ENCODE results near the gene CRYBA2.
A peak's percentile ranks its signal among the peaks of the same experiment; 100 is the strongest.

CRYBA2 gene

GRCh38 chr2:218999021-218999880, 6.0 kb upstream of the CRYBA2 start:
- no peak for DNase-seq (ENCODE audit: low read depth in 2 of 2)

DNA sequence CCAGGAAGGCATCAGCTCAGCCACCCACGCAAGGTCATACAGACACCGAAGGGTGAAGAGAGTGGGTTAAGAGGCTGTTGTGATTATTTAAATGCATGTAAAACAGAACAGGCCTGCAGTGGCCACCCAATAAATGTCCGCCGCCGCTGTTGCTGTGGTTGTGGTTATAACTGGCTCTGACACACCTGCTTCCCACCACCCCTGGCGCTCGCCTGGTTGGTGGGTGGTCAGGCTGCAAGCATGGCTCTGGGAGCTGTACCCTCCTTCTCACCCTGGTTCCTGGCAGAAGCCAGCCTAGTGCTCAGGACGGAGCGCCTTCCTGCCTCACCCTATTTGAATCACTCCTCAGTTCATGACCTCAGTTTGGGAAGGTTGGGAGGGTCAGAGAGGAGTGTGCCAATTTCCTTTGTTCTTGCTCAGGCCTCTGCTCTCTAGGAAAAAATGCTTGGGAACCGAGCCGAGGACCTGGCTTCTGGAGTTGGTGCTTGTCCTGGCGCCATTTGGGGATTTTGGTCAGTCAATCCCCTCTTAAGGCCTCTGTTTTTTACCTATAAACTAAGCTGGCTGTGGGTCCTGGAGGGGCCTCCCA, 5.3 kb upstream of the CRYBA2 start:
- no peak for DNase-seq (ENCODE audit: low read depth in 2 of 2)

GRCh38 chr2:218997731-218998130, 4.5 kb upstream of the CRYBA2 start:
- DNase-seq (ENCODE audit: low read depth in 2 of 2): no peak

DNA sequence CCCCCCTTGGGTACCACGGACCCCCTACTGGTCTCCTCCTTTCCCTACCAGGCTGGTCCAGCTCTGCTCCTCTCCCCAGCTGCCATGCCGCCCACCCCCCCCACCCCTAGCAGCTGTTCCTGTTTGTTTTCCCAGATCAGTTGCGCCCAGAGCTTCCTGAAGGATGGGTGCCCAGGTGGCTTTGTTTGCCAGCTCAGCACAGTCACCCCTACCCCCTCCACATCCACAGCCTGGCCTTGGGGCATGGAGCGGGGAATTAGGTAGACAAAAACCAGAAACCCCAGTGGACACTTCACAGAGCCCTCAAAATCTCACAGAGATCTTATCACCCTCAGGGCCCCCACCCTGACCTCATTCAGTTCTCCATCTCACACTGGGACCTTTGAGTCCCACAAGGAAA, 3.7 kb upstream of the CRYBA2 start:
- DNase-seq (ENCODE audit: low read depth in 2 of 2): no peak

DNA sequence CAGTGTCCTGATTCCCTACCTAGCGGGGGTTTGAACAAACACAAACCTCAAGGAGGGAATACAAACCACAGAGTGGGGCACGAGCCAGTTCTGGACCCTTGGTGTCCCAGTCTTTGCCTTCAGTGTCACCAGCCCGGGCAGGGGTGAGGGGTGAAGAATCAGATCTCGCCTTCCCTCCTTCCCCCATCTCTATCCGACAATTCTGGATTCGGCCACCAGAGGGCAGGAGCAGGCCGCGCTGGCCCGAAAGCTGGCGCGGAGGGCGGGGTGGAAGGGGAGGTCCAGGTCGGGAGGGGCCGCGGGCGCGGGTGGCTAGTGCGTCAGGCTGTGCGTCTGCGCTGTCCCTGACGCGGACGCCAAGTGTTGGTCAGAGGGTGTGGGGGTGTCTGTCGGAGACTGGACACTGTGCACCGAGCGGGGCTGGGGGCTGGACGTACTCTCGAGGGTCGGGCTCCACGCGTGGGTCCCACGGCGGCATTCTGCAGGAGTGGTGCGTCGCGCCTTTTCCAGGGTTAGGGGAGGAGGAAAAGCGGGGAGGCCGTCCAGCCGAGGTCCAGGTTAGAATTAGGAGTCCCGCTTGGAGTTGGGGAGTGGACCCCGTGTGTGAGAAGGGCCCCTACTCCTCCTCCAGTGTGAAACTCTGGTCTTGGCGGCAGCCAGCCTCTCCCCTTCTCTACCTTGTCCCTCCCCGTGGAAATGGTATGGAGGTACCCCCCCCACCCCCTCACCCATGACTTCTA, 2.9 kb upstream of the CRYBA2 start:
- DNase-seq (ENCODE audit: low read depth in 2 of 2): peak; percentile 44 to 54

DNA sequence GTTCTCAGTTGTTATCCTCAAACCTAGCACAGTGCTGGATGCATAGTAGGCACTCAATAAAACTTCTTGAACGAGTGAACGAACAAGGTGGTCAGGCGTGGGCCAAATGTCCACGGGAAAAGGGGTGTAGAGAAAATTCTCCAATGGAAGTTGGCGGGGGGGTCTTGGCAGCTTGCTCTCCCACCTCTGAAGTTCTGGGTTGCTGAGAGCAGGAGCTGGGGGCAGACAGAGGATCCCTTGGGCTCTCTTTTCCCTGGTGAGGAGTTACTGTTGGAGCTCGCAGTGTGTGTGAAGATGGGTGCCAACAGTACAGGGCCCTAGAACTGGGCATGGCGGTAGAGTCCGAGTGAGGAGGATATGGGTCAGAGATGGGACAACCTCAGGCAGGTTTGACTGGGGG, 2.3 kb upstream of the CRYBA2 start:
- DNase-seq (ENCODE audit: low read depth in 2 of 2): no peak

- no peak for DNase-seq (ENCODE audit: low read depth in 2 of 2)
Measured at GRCh38 chr2:218992703-218993344, 398 bp downstream of the CRYBA2 start.

DNA sequence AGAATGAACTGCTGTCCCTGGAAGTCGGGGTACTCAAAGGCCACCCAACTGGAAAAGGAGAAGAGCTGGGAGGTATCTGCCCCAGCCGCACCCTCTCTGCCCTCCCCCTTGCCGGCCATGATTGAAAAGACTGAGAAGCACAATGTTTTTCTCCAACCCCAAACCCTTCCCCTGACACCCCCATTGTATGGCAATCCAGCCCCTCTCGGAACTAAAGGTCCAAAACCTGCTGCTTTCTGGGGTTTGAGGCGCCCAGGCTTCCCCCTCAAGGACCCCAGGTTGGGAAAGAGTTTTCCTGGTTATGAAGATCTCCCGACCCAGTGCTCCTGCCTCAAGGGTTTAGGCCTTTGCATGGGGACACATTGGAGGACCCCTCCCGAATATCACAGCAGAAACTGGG, 1.0 kb downstream of the CRYBA2 start:
- no peak for DNase-seq (ENCODE audit: low read depth in 2 of 2)

- no peak for DNase-seq (ENCODE audit: low read depth in 2 of 2)
Measured at GRCh38 chr2:218991674-218992168, 1.5 kb downstream of the CRYBA2 start.

DNA sequence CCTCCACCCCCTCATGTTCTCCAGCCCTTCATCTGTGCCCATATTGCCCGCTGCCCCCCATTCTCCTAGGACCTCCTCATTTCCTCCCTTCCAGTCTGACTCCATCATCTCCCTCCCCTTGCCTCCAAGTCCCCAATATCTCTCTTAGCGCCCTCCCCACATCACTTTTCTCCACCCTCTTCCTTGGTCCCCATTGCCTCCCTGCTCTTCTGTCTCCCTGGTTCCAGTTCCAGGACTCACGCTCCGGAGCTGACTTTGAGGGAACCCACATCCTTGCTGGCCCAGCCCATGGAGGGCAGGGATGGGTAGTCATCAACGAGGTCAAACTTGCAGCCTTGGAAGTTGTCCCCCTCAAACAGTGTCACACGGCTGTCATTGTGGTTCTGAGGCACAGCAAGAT, 2.6 kb downstream of the CRYBA2 start:
- DNase-seq (ENCODE audit: low read depth in 2 of 2): no peak

DNA sequence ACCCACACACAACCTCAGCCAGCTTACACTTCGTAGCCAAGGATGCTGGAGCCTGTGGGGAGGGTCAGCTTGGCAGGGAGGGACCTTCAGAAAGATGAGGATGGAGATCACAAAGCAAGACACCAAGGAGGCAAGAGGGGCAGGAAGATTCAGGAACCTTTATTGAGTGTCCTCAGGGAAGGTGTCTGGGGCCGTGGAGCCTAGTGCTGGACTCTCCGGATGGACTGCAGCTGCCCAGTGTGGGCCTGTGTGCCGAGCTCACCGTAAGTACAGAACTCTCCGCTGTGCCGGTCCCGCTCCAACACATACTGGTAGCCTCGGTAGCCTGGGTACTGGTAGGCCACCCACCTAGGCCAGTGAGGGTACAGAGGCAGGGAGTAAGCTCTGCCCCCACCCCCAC, 3.2 kb downstream of the CRYBA2 start:
- no peak for DNase-seq (ENCODE audit: low read depth in 2 of 2)

GRCh38 chr2:218988650-218989049, 4.6 kb downstream of the CRYBA2 start:
- DNase-seq (ENCODE audit: low read depth in 2 of 2): no peak

GRCh38 chr2:218988164-218988563, 5.1 kb downstream of the CRYBA2 start:
- no peak for DNase-seq (ENCODE audit: low read depth in 2 of 2)

GRCh38 chr2:218986148-218986761, 7.0 kb downstream of the CRYBA2 start:
- no peak for DNase-seq (ENCODE audit: low read depth in 2 of 2)

DNA sequence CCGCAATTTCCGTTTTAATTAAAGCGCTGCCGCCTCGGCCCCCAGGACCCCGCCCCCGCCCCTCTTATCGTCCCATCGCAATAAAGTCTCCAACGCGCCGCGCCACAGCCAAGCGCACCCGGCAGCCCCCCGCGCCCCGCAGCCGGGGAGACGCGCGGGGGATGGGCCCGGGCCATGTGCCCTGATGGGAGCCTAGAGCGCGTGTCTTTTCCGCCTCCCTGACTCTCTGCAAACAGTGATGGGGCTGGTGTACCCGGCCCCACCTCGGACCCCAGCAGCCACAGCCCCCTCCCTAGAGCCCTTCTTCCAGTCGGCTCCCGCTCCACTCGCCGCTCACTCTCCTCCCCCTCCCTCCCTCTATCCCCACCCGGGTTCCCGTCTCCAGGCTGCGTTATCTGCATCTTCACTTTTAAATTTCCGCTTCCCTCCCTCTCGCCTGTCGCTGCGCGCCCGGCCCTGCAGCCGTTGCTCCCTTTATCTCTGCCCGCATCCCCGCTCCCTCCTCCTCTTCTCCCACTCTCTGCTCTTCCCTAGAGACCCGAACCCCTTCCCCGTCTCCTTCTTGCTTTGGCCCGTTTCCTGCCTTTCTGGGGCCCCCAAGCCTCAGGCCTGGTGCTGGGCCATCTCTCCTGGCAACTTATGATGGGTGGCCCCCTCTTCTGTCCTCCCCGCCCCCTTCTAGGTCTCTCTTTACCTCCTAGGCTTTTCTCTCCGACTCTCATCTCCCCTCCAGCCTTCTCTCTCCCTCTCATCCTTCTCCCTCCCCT, 7.7 kb downstream of the CRYBA2 start:
- DNase-seq (ENCODE audit: low read depth in 2 of 2): no peak

DNA sequence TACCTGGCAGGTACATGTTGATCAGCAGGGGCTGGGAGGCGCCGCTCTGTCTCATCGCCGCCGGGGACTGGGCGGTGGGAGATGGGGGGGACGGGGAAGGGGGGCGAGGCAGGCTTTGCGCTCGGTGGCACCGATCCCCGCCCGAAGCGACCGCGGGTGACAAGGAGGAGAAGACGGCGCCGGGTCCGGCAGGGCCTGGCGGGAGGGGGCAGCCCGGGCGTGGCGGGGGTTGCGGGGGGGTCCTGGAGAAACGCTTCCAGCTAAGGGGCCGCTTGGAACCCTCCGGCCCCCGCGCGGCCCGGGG, 8.2 kb downstream of the CRYBA2 start, which contains the start of gene FEV:
FEV (minus strand) TSS at position 164 of the 304 bp plus-strand sequence; CDS start at position 55, 109 bp downstream.
- no peak for DNase-seq (ENCODE audit: low read depth in 2 of 2)

GRCh38 chr2:218984239-218985020, 8.8 kb downstream of the CRYBA2 start:
- no peak for DNase-seq (ENCODE audit: low read depth in 2 of 2)

DNA sequence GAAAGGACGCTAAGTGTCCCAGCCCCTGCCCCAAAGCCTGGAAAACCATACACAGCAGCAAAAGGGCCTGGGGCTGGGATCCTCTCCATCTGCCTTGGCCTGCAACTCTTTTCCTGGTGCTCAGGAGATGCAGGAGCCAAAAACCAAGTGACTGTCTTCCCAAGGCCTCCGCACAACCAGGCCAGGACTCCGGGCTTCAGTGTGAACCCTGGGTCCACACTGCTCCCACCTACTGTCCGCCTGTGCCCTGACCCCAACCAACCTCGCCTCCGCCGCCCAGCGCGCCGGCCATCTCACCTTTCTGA, 9.3 kb downstream of the CRYBA2 start:
- DNase-seq (ENCODE audit: low read depth in 2 of 2): no peak

- DNase-seq (ENCODE audit: low read depth in 2 of 2): no peak
Measured at GRCh38 chr2:218983263-218983933, 9.8 kb downstream of the CRYBA2 start.

Data from activated CD8-positive, alpha-beta memory T cell treated with anti-CD3 and anti-CD28 coated beads for 4 hours (primary cell).